K562 (cell line): ENCODE results near the gene B2M. TPM values are rescaled to one million over a fixed set of nuclear protein-coding genes. Genes with fewer than 3 reads are reported as not detected.
A peak's percentile ranks its signal among the peaks of the same experiment; 100 is the strongest.

Source experiments
- ARNT ChIP-seq, 2 experiments: fragments of 450-650 bp; IDR thresholded peaks; 2 replicates each; pipeline ENCODE4 v1.6.1; 2016; ENCODE audit warnings: mild to moderate bottlenecking in 1 of 2
- ASH1L ChIP-seq: fragments of 450-650 bp; IDR thresholded peaks from 2 replicates; pipeline ENCODE4 v1.6.1; 2018; ENCODE audit warnings: borderline replicate concordance, mild to moderate bottlenecking, low read depth; ENCODE audit not compliant: partially characterized antibody
- ATF7 ChIP-seq: fragments of 450-650 bp; IDR thresholded peaks from 2 replicates; pipeline ENCODE4 v1.7.1; 2014; ENCODE audit warnings: mild to moderate bottlenecking, moderate library complexity
- CXXC5 ChIP-seq: fragments of 250-450 bp; sonication (Bioruptor Pico); IDR thresholded peaks from 2 replicates; pipeline ENCODE4 v1.8.0; 2022; ENCODE audit warnings: inconsistent platforms, mild to moderate bottlenecking, moderate library complexity
- ETS2 ChIP-seq: IDR thresholded peaks from 2 replicates; pipeline ENCODE4 v1.6.1; 2016; ENCODE audit warnings: borderline replicate concordance, missing genetic modification characterization, mild to moderate bottlenecking, moderate library complexity, missing compliant biosample characterization; ENCODE audit not compliant: poor library complexity, severe bottlenecking
- HLTF ChIP-seq: fragments of 450-650 bp; IDR thresholded peaks from 2 replicates; pipeline ENCODE4 v1.6.1; 2016
- NCOA4 ChIP-seq: fragments of 450-650 bp; IDR thresholded peaks from 2 replicates; pipeline ENCODE4 v1.6.1; 2018; ENCODE audit warnings: mild to moderate bottlenecking; ENCODE audit not compliant: partially characterized antibody
- NFIX ChIP-seq: fragments of 250-450 bp; sonication (Bioruptor Pico); IDR thresholded peaks from 2 replicates; pipeline ENCODE4 v1.4.0; 2020; ENCODE audit warnings: low read depth, mild to moderate bottlenecking, moderate library complexity
- NUFIP1 ChIP-seq: fragments of 450-650 bp; IDR thresholded peaks from 2 replicates; pipeline ENCODE4 v1.6.1; 2018; ENCODE audit not compliant: partially characterized antibody
- RAD51 ChIP-seq: fragments of 450-650 bp; IDR thresholded peaks from 2 replicates; pipeline ENCODE4 v1.7.1; 2016; ENCODE audit warnings: low read depth, mild to moderate bottlenecking, borderline replicate concordance
- RBBP5 ChIP-seq: fragments of 200-600 bp; sonication (generic); IDR thresholded peaks from 2 replicates; pipeline ENCODE4 v1.6.1; 2012; ENCODE audit warnings: borderline replicate concordance, mild to moderate bottlenecking, low read length, control low read depth, inconsistent platforms; ENCODE audit not compliant: insufficient read depth, poor library complexity, severe bottlenecking
- RHOXF2B ChIP-seq: fragments of 250-450 bp; sonication (Bioruptor Pico); conservative IDR thresholded peaks from 2 replicates; pipeline ENCODE4 v1.5.1; 2021
- SMAD2 ChIP-seq: fragments of 150-350 bp; IDR thresholded peaks from 2 replicates; pipeline ENCODE4 v1.6.1; 2014; ENCODE audit warnings: low read depth, mild to moderate bottlenecking, low read length
- SRSF9 ChIP-seq: fragments of 200-400 bp; formaldehyde crosslinking; IDR thresholded peaks from 2 replicates; pipeline ENCODE4 v1.6.1; 2017; ENCODE audit warnings: low read depth, low read length, borderline replicate concordance
- TRIM28 ChIP-seq: fragments of 450-650 bp; IDR thresholded peaks from 2 replicates; pipeline ENCODE4 v1.6.1; 2017
- XRCC5 ChIP-seq: fragments of 200-400 bp; formaldehyde crosslinking; IDR thresholded peaks from 2 replicates; pipeline ENCODE4 v1.6.1; 2017; ENCODE audit warnings: low read depth, mild to moderate bottlenecking, low read length
- polyA plus RNA-seq, 8 experiments: library from polyadenylated mRNA; depleted of rRNA in 4 of 8; stranded (reverse) in 5 of 8; unstranded in 3 of 8; fragments of >200 nt; fragmentation: Nextera tagmentation in 2 of 8; fragmentation: Illumina TruSeq in 1 of 8; extraction: Ambion mirVana in 2 of 8; extraction: Trizol in 1 of 8; gene quantifications; 2 replicates each; pipeline versions ENCODE4 v1.2.1 to v1.2.3, GENCODE V29; 2011 to 2014; ENCODE audit warnings: inconsistent platforms in 1 of 8, missing spikeins in 1 of 8
- total RNA-seq, 7 experiments: library from RNA; depleted of rRNA in 6 of 7; stranded (reverse); fragments of >200 nt in 6 of 7; fragmentation: Illumina TruSeq in 2 of 7; extraction: Trizol in 2 of 7; gene quantifications; 2 replicates each; pipeline versions ENCODE4 v1.2.1 to v1.2.3, GENCODE V29; 2011 to 2021; ENCODE audit warnings: low replicate concordance in 1 of 7
- TF ChIP-seq, protein P1 (sequence below): sonication (generic); formaldehyde crosslinking; IDR thresholded peaks from 2 replicates; pipeline ENCODE4 v1.8.1; 2023; ENCODE audit warnings: mild to moderate bottlenecking, missing genetic modification reagents
- TF ChIP-seq, protein P2 (sequence below): fragments of 450-650 bp; IDR thresholded peaks from 2 replicates; pipeline ENCODE4 v1.6.1; 2018; ENCODE audit warnings: mild to moderate bottlenecking, low read depth; ENCODE audit not compliant: partially characterized antibody
- TF ChIP-seq, protein P3 (sequence below): fragments of 450-650 bp; IDR thresholded peaks from 2 replicates; pipeline ENCODE4 v1.6.1; 2016; ENCODE audit warnings: missing biosample characterization, missing genetic modification characterization
- TF ChIP-seq, protein P4 (sequence below): sonication (generic); formaldehyde crosslinking; IDR thresholded peaks from 2 replicates; pipeline ENCODE4 v1.5.0; 2020; ENCODE audit warnings: missing genetic modification reagents
- TF ChIP-seq, protein P5 (sequence below): fragments of 250-450 bp; sonication (Bioruptor Pico); IDR thresholded peaks from 2 replicates; pipeline ENCODE4 v1.9.0; 2021; ENCODE audit warnings: mild to moderate bottlenecking
- TF ChIP-seq, protein P6 (sequence below): fragments of 450-650 bp; formaldehyde crosslinking; IDR thresholded peaks from 2 replicates; pipeline ENCODE4 v1.4.0; 2020; ENCODE audit warnings: mild to moderate bottlenecking, moderate library complexity

B2M gene
- total and polyA plus RNA-seq, 9 of the 15 experiments (the other 6 are each of a cell fraction or from before 2014, with no cell fraction given), result 460 to 3,138 (median 1,032) TPM

DNA sequence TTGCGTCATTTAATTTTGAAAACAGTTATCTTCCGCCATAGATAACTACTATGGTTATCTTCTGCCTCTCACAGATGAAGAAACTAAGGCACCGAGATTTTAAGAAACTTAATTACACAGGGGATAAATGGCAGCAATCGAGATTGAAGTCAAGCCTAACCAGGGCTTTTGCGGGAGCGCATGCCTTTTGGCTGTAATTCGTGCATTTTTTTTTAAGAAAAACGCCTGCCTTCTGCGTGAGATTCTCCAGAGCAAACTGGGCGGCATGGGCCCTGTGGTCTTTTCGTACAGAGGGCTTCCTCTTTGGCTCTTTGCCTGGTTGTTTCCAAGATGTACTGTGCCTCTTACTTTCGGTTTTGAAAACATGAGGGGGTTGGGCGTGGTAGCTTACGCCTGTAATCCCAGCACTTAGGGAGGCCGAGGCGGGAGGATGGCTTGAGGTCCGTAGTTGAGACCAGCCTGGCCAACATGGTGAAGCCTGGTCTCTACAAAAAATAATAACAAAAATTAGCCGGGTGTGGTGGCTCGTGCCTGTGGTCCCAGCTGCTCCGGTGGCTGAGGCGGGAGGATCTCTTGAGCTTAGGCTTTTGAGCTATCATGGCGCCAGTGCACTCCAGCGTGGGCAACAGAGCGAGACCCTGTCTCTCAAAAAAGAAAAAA, 1.2 kb downstream of the B2M start (continued):
- TF ChIP-seq, protein P1, sequence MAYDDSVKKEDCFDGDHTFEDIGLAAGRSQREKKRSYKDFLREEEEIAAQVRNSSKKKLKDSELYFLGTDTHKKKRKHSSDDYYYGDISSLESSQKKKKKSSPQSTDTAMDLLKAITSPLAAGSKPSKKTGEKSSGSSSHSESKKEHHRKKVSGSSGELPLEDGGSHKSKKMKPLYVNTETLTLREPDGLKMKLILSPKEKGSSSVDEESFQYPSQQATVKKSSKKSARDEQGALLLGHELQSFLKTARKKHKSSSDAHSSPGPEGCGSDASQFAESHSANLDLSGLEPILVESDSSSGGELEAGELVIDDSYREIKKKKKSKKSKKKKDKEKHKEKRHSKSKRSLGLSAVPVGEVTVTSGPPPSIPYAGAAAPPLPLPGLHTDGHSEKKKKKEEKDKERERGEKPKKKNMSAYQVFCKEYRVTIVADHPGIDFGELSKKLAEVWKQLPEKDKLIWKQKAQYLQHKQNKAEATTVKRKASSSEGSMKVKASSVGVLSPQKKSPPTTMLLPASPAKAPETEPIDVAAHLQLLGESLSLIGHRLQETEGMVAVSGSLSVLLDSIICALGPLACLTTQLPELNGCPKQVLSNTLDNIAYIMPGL, result no peak
- TF ChIP-seq RHOXF2B (CRISPR knock-in tag), result no peak
- TF ChIP-seq TRIM28, result no peak; the same call in 1 of the 2 replicates
- no peak for TF ChIP-seq ETS2 (tag)
- peak; percentile 5 for TF ChIP-seq RBBP5
- no peak; the same call in 1 of the 2 replicates for TF ChIP-seq ATF7
- TF ChIP-seq, protein P2, sequence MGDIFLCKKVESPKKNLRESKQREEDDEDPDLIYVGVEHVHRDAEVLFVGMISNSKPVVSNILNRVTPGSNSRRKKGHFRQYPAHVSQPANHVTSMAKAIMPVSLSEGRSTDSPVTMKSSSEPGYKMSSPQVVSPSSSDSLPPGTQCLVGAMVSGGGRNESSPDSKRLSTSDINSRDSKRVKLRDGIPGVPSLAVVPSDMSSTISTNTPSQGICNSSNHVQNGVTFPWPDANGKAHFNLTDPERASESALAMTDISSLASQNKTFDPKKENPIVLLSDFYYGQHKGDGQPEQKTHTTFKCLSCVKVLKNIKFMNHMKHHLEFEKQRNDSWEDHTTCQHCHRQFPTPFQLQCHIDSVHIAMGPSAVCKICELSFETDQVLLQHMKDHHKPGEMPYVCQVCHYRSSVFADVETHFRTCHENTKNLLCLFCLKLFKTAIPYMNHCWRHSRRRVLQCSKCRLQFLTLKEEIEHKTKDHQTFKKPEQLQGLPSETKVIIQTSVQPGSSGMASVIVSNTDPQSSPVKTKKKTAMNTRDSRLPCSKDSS, result no peak
- no peak for TF ChIP-seq XRCC5
- peak; percentile 12; the same call in 1 of the 2 replicates for TF ChIP-seq CXXC5 (CRISPR knock-in tag)
- TF ChIP-seq, protein P3, sequence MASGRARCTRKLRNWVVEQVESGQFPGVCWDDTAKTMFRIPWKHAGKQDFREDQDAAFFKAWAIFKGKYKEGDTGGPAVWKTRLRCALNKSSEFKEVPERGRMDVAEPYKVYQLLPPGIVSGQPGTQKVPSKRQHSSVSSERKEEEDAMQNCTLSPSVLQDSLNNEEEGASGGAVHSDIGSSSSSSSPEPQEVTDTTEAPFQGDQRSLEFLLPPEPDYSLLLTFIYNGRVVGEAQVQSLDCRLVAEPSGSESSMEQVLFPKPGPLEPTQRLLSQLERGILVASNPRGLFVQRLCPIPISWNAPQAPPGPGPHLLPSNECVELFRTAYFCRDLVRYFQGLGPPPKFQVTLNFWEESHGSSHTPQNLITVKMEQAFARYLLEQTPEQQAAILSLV (tag), result no peak
- no peak for TF ChIP-seq SRSF9
- TF ChIP-seq, protein P4, sequence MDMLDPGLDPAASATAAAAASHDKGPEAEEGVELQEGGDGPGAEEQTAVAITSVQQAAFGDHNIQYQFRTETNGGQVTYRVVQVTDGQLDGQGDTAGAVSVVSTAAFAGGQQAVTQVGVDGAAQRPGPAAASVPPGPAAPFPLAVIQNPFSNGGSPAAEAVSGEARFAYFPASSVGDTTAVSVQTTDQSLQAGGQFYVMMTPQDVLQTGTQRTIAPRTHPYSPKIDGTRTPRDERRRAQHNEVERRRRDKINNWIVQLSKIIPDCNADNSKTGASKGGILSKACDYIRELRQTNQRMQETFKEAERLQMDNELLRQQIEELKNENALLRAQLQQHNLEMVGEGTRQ (CRISPR knock-in tag), result no peak
- TF ChIP-seq ARNT (IDR thresholded peaks at IDR 0.05), result 0 out of 4 replicates have a peak, but pooled peaks of 1 of the 2 experiments have one; percentile 43
- TF ChIP-seq HLTF, result 0 out of 2 replicates have a peak, but pooled peaks have one; percentile 35
- TF ChIP-seq SMAD2, result no peak
- TF ChIP-seq NUFIP1, result no peak
- TF ChIP-seq NCOA4, result no peak
- no peak for TF ChIP-seq RAD51
- TF ChIP-seq, protein P5, sequence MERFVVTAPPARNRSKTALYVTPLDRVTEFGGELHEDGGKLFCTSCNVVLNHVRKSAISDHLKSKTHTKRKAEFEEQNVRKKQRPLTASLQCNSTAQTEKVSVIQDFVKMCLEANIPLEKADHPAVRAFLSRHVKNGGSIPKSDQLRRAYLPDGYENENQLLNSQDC (CRISPR knock-in tag), result no peak
- TF ChIP-seq, protein P6, sequence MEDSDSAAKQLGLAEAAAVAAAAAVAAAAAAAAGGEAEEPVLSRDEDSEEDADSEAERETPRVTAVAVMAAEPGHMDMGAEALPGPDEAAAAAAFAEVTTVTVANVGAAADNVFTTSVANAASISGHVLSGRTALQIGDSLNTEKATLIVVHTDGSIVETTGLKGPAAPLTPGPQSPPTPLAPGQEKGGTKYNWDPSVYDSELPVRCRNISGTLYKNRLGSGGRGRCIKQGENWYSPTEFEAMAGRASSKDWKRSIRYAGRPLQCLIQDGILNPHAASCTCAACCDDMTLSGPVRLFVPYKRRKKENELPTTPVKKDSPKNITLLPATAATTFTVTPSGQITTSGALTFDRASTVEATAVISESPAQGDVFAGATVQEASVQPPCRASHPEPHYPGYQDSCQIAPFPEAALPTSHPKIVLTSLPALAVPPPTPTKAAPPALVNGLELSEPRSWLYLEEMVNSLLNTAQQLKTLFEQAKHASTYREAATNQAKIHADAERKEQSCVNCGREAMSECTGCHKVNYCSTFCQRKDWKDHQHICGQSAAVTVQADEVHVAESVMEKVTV, result no peak
- no peak for TF ChIP-seq NFIX (CRISPR knock-in tag)
- TF ChIP-seq ASH1L, result no peak
